H9 (cell line): ENCODE measurements around the gene UBE2L3. TPM values are rescaled to one million over a fixed set of nuclear protein-coding genes. Genes with fewer than 3 reads are reported as not detected.

Source experiments
- DNase-seq: peaks from one replicate; pipeline ENCODE4 v3.0.0-alpha.2; 2017
- H2AFZ ChIP-seq: one replicate; pipeline ENCODE4 v1.6.1; 2013; ENCODE audit warnings: mild to moderate bottlenecking, low read length, control low read depth, moderate library complexity
- H2AK5ac ChIP-seq: 2 replicates; pipeline ENCODE4 v1.6.1; 2013; ENCODE audit warnings: low read length, control low read depth, mixed read lengths; ENCODE audit not compliant: insufficient read length
- H2BK120ac ChIP-seq: one replicate; pipeline ENCODE4 v1.6.1; 2013; ENCODE audit warnings: low read depth, mild to moderate bottlenecking, low read length, control low read depth, inconsistent platforms; ENCODE audit not compliant: poor library complexity, severe bottlenecking
- H2BK12ac ChIP-seq: 2 replicates; pipeline ENCODE4 v1.6.1; 2013; ENCODE audit warnings: low read length, control low read depth, mixed read lengths, low read depth; ENCODE audit not compliant: insufficient read length
- H2BK15ac ChIP-seq: 2 replicates; pipeline ENCODE4 v1.6.1; 2013; ENCODE audit warnings: low read depth, low read length, control low read depth
- H2BK20ac ChIP-seq: one replicate; pipeline ENCODE4 v1.6.1; 2013; ENCODE audit warnings: low read depth, mild to moderate bottlenecking, low read length, control low read depth, inconsistent platforms; ENCODE audit not compliant: poor library complexity, severe bottlenecking
- H2BK5ac ChIP-seq: 2 replicates; pipeline ENCODE4 v1.6.1; 2013; ENCODE audit warnings: low read length, control low read depth, mixed read lengths; ENCODE audit not compliant: insufficient read length
- H3K14ac ChIP-seq: 2 replicates; pipeline ENCODE4 v1.6.1; 2013; ENCODE audit warnings: low read length, control low read depth; ENCODE audit not compliant: insufficient read depth
- H3K18ac ChIP-seq: 2 replicates; pipeline ENCODE4 v1.6.1; 2013; ENCODE audit warnings: low read depth, mild to moderate bottlenecking, mixed read lengths, low read length, control low read depth; ENCODE audit not compliant: insufficient read length
- H3K23ac ChIP-seq: 2 replicates; pipeline ENCODE4 v1.6.1; 2013; ENCODE audit warnings: low read length, control low read depth, mixed read lengths, low read depth; ENCODE audit not compliant: insufficient read length
- H3K23me2 ChIP-seq: 2 replicates; pipeline ENCODE4 v1.6.1; 2013; ENCODE audit warnings: low read depth, mild to moderate bottlenecking, mixed read lengths, low read length, control low read depth; ENCODE audit not compliant: insufficient read length, poor library complexity, severe bottlenecking
- H3K27ac ChIP-seq: 2 replicates; pipeline ENCODE4 v1.5.1; 2013; ENCODE audit warnings: low read length, control low read depth, mixed read lengths, low read depth; ENCODE audit not compliant: insufficient read length
- H3K27me3 ChIP-seq: 2 replicates; pipeline ENCODE4 v1.6.1; 2013; ENCODE audit warnings: low read length, control low read depth, inconsistent platforms; ENCODE audit not compliant: insufficient read depth
- H3K4ac ChIP-seq: 2 replicates; pipeline ENCODE4 v1.6.1; 2013; ENCODE audit warnings: low read depth, mild to moderate bottlenecking, control low read depth, inconsistent platforms, low read length, moderate library complexity
- H3K4me1 ChIP-seq: 2 replicates; pipeline ENCODE4 v1.6.1; 2013; ENCODE audit warnings: low read length, control low read depth, inconsistent platforms; ENCODE audit not compliant: insufficient read depth
- H3K4me2 ChIP-seq: 2 replicates; pipeline ENCODE4 v1.6.1; 2013; ENCODE audit warnings: low read length, control low read depth, mixed read lengths; ENCODE audit not compliant: insufficient read length, insufficient read depth
- H3K56ac ChIP-seq: 2 replicates; pipeline ENCODE4 v1.6.1; 2013; ENCODE audit warnings: low read depth, mild to moderate bottlenecking, mixed read lengths, low read length, control low read depth; ENCODE audit not compliant: insufficient read length
- H3K79me1 ChIP-seq: 2 replicates; pipeline ENCODE4 v1.6.1; 2013; ENCODE audit warnings: low read depth, mild to moderate bottlenecking, moderate library complexity, low read length, control low read depth, inconsistent platforms; ENCODE audit not compliant: insufficient read depth, poor library complexity, severe bottlenecking
- H3K79me2 ChIP-seq: 2 replicates; pipeline ENCODE4 v1.6.1; 2013; ENCODE audit warnings: low read length, control low read depth, inconsistent platforms; ENCODE audit not compliant: insufficient read depth
- H3K9ac ChIP-seq: 2 replicates; pipeline ENCODE4 v1.6.1; 2013; ENCODE audit warnings: low read length, control low read depth, mixed read lengths; ENCODE audit not compliant: insufficient read length; ENCODE audit errors: extremely low read depth
- H3K9me3 ChIP-seq: one replicate; pipeline ENCODE4 v1.6.1; 2013; ENCODE audit warnings: low read depth, low read length, inconsistent platforms; ENCODE audit not compliant: control insufficient read depth
- H3T11ph ChIP-seq: one replicate; pipeline ENCODE4 v1.6.1; 2013; ENCODE audit warnings: mild to moderate bottlenecking, low read length, control low read depth, inconsistent platforms
- H4K20me1 ChIP-seq: one replicate; pipeline ENCODE4 v1.6.1; 2013; ENCODE audit not compliant: control insufficient read depth, insufficient read length, insufficient read depth
- H4K5ac ChIP-seq: 2 replicates; pipeline ENCODE4 v1.6.1; 2013; ENCODE audit warnings: low read depth, mild to moderate bottlenecking, mixed read lengths, low read length, control low read depth; ENCODE audit not compliant: insufficient read length
- H4K8ac ChIP-seq: replicated peaks from 2 replicates; pipeline ENCODE4 v1.6.1; 2013; ENCODE audit warnings: low read length, control low read depth, mixed read lengths, low read depth; ENCODE audit not compliant: insufficient read length
- H4K91ac ChIP-seq: 2 replicates; pipeline ENCODE4 v1.6.1; 2013; ENCODE audit warnings: low read depth, mild to moderate bottlenecking, moderate library complexity, mixed read lengths, low read length, control low read depth; ENCODE audit not compliant: insufficient read length
- H3K27ac Mint-ChIP-seq, 3 experiments: 2 replicates in 2 of 3; 3 replicates in 1 of 3; pipeline ENCODE4 v1.8.0; 2020 to 2021; ENCODE audit warnings: mixed read lengths in 3 of 3, mild to moderate bottlenecking in 1 of 3, moderate library complexity in 1 of 3
- H3K27me3 Mint-ChIP-seq: 2 replicates; pipeline ENCODE4 v1.8.0; 2021; ENCODE audit warnings: low read depth, mild to moderate bottlenecking, moderate library complexity, mixed read lengths
- H3K36me3 Mint-ChIP-seq, 3 experiments: 2 replicates in 2 of 3; 3 replicates in 1 of 3; pipeline ENCODE4 v1.8.0; 2020 to 2021; ENCODE audit warnings: low read depth in 3 of 3, mixed read lengths in 3 of 3; ENCODE audit not compliant: insufficient read depth in 1 of 3
- H3K4me1 Mint-ChIP-seq, 2 experiments: 2 replicates each; pipeline ENCODE4 v1.8.0; 2020; ENCODE audit warnings: mixed read lengths in 2 of 2
- H3K4me3 Mint-ChIP-seq, 2 experiments: 2 replicates in 1 of 2; 3 replicates in 1 of 2; pipeline ENCODE4 v1.8.0; 2020 to 2021; ENCODE audit warnings: mild to moderate bottlenecking in 2 of 2, mixed read lengths in 2 of 2, moderate library complexity in 1 of 2
- H3K9me3 Mint-ChIP-seq, 2 experiments: 2 replicates in 1 of 2; 3 replicates in 1 of 2; pipeline ENCODE4 v1.8.0; 2020; ENCODE audit warnings: mild to moderate bottlenecking in 2 of 2, mixed read lengths in 2 of 2, moderate library complexity in 1 of 2
- WGBS: extraction: QIAGEN DNeasy Blood & Tissue Kit; methylation state at CpG from one replicate; pipeline ENCODE4 v1.1.7; 2013; ENCODE audit warnings: missing lambda C conversion rate, low lambda C conversion rate, mixed read lengths; ENCODE audit not compliant: insufficient read length; ENCODE audit errors: extremely low coverage; 5-methylcytosine and 5-hydroxymethylcytosine counted together
- total RNA-seq: library from RNA; stranded (reverse); gene quantifications from 2 replicates; pipeline ENCODE4 v1.2.1, GENCODE V29; 2021
- TF ChIP-seq, protein P1 (sequence below): fragments of 200-600 bp; sonication (generic); conservative IDR thresholded peaks from 3 replicates; pipeline ENCODE4 v1.8.0; 2021; ENCODE audit warnings: antibody characterized with exemption, mild to moderate bottlenecking

Gene UBE2L3
- total RNA-seq, 1 experiment from 2014 or later, result 79.7 TPM

GRCh38 chr22:21624880-21625791, 57.6 kb downstream of the UBE2L3 start:
- H3K27ac Mint-ChIP-seq, result peak overlapping the region in 2 of 3 experiments; percentile 53 to 90; a peak in 3 of 7 replicates
- Histone ChIP-seq H2AFZ (no peak overlapping the region), H3K4me2 (no peak overlapping the region), H3K23ac (no peak overlapping the region), H3K79me2 (no peaks in the 10 kb centered on the region), H4K91ac (no peak overlapping the region), H3K14ac (no peak overlapping the region), H2BK5ac (no peak overlapping the region), H3K27ac (no peak overlapping the region), H4K8ac (no peak overlapping the region), H2AK5ac (no peak overlapping the region), H3K4me1 (no peaks in the 10 kb centered on the region; the same call in 1 of the 2 replicates), H3K27me3 (no peaks in the 10 kb centered on the region), H3K18ac (no peak overlapping the region), H4K20me1 (no peaks in the 10 kb centered on the region), H3K79me1 (peaks cover 2% of the 10 kb centered on the region), H3K9me3 (no peaks in the 10 kb centered on the region), H2BK120ac (no peak overlapping the region), H2BK15ac (no peak overlapping the region), H4K5ac (no peak overlapping the region), H3K4ac (no peak overlapping the region), H2BK20ac (no peak overlapping the region), H3K56ac (no peak overlapping the region), H3K9ac (no peak overlapping the region), H3K23me2 (peaks cover 5% of the 10 kb centered on the region), H2BK12ac (no peak overlapping the region), H3T11ph (no peak overlapping the region)
- H3K4me1 Mint-ChIP-seq, result peaks cover 14% of the 10 kb centered on the region in 2 experiments
- no peaks in the 10 kb centered on the region for H3K27me3 Mint-ChIP-seq
- TF ChIP-seq, protein P1, sequence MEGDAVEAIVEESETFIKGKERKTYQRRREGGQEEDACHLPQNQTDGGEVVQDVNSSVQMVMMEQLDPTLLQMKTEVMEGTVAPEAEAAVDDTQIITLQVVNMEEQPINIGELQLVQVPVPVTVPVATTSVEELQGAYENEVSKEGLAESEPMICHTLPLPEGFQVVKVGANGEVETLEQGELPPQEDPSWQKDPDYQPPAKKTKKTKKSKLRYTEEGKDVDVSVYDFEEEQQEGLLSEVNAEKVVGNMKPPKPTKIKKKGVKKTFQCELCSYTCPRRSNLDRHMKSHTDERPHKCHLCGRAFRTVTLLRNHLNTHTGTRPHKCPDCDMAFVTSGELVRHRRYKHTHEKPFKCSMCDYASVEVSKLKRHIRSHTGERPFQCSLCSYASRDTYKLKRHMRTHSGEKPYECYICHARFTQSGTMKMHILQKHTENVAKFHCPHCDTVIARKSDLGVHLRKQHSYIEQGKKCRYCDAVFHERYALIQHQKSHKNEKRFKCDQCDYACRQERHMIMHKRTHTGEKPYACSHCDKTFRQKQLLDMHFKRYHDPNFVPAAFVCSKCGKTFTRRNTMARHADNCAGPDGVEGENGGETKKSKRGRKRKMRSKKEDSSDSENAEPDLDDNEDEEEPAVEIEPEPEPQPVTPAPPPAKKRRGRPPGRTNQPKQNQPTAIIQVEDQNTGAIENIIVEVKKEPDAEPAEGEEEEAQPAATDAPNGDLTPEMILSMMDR, result no peak
- no peak overlapping the region for H3K4me3 Mint-ChIP-seq
- WGBS, result no CpG with 5 or more reads among the region's 12 CpGs
- H3K9me3 Mint-ChIP-seq, result no peaks in the 10 kb centered on the region
- DNase-seq, result no peak
- H3K36me3 Mint-ChIP-seq, result peaks cover 5 to 44% (median 33%) of the 10 kb centered on the region in 3 experiments
